GM18520 (cell line): ENCODE data around the gene AFTPH.

Experiments
- ATAC-seq: cut with Tn5 transposase; IDR thresholded peaks from one replicate; pipeline ENCODE4 v1.9.1; 2021; ENCODE audit not compliant: unreplicated experiment

AFTPH gene

DNA sequence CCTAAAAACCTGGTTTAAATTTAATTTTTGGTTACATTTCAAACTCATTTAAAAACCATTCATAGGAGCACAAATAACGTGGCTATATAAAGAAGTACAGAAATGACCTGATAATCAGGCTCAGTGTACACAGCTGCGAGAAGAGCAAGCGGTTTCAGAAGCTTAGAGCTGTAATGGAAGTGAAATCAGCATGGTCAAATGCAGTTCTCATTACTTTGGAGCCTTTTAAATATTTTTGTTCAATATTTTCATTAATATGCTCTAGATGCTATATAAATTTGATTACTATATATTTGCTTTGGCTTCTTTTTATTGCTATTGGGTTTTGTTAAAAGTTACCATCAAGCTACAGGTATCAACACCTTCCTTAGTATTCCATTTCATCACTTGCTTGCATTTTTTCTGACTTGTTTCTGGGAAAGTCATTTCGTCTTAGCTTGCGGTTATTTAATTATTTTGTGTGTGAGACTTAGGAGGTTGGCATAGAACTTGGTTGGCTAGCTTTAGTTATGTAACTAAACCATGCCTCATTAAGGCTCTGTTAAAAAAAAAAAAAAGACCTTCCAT, 58.7 kb downstream of the AFTPH start:
- ATAC-seq = peak; percentile 76

DNA sequence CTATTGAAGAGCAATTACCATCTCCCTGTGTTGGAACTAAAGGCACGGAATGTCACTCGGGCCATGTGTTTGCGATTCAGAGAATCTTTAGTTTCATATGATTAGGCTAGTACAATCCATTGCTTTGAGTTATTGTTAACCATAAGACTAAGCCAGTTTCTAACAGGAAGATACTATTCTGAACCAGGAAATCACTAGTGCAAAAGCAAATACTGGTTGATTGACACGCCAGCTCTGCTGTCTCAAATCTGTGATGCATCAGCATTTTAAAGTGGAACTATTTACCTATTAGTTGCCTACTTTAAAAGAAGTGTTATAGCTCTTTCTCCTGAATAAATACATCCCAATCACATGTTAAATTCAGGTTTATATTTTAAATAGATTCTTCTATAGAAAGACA, 61.9 kb downstream of the AFTPH start:
- ATAC-seq = no peak

DNA sequence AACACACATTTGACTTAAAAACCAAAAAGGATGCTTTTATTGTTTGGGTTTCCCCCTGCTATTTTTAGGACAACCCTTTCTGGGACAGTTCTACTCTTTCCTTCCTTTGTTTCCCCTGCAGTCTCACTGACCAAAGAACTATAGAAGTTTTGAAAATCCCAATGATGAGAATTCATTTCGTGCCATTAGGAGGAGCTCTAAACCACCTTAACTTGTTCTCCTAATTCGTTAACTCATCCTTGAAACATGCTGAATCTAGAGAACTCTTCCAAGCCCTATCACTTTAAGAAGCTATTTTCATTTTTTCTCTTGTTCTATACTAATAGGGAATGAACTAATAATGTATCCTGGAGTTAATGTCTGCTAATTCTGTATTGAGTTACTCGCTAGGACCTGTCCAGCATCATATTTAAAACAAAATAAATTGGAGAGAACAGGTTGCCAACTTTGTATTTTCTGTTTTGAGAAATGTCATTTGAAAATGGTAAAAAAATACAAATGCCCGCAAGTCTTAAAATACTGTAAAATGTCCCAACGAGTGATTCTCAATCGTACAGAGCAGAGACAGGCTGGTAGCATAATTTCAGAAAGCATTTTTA, 62.9 kb downstream of the AFTPH start:
- no peak for ATAC-seq

DNA sequence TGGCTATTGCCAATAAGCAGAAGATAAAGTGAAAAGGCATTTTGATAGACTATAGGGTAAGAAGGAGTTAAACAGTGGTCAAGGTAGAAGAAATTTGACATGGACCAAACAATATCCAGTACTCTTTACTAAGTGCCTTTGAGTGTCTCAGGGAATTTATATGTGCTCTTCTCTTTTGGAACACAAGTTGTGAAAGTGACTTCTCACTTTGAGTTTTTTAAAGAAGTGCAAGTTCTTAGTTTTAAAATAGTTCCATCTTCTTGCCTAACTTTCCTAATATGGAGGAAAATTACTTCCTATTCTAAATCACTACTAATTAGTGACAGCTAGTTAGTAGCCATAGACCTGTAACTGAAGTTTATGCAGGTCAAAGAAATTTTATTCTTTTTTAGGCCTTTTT, 63.4 kb downstream of the AFTPH start:
- no peak for ATAC-seq

DNA sequence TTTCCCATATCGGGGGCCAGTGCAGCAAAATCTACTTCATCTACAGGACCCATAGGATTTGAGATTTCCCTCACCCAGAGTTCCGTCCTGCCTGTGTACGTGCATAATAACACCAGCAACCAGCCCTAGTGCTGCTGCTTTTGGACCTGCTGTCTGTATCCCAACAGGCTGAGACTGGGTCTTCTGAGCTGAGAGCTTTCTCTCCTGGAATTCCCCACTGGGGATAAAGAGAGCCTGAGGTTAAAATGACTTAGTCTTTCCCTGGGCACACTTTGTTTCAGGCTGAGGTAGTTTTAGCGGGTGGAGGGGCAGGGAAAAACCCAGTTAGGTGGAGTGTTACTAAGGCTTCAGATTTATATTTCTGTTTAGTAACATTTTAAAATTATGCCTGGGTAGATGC, 67.1 kb downstream of the AFTPH start:
- ATAC-seq = no peak

DNA sequence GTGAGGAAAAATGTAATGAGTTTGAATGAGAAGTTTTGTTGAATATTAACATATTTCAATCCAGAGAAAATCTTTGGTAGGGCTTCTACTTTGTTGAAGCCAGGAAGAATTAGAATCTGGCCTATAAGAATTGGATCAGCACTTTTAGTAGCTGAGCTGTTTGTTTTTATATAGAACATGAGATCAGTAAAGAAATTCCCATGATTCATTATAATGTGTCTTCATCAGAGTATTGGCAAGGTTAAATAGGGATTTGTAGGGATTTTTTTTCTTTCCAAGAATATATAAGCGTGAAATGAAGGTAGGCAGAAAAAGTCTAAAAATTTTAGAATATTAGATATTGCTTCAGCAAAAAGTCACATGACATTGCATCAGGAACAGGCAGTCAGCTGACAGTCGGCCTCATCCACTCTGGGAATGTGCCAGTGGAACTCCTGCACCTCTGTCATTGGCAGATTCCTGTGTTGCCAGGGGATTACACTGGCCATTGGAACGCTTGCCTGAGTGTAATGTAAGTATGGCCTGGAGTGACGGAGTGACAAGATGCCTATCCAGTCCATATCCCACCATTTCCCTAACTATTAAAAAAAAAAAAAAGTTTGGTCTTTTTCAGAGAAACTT, 69.0 kb downstream of the AFTPH start:
- no peak for ATAC-seq

DNA sequence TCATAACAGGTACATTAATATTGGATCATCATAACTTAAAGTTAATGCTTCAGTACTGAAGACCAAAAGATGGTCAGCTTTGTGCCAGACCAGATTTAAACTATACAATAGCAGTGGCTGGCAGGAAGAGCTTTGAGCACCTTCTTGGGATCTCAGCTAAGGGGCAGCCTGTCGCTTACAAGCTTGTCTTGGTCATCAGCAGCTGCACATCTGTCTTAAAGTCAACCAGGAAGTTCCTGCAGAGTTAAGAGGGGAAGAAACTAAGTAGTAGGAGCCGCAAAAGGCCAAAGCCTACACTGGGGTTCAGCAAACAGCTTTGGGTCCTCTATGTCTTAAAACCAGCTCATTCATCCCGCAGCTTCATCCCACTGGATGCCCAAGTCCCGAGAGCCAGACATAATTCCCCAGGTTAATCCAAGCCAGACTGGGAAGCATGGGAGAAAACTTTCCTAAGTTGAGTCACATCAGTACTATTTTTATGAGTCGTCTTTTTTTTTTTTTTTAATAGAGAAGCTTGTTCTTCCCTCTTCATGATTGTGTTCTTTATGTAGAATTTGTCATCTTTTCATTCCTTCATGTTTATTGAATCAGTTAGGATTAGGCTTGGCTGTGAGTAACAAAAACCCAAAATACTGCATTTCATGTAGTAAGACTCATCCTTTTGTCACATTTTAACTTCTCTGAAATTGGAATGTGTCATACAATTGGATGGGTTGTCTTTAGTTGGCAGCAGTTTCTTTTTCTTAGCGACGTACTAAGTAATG, 70.3 kb downstream of the AFTPH start:
- no peak for ATAC-seq

DNA sequence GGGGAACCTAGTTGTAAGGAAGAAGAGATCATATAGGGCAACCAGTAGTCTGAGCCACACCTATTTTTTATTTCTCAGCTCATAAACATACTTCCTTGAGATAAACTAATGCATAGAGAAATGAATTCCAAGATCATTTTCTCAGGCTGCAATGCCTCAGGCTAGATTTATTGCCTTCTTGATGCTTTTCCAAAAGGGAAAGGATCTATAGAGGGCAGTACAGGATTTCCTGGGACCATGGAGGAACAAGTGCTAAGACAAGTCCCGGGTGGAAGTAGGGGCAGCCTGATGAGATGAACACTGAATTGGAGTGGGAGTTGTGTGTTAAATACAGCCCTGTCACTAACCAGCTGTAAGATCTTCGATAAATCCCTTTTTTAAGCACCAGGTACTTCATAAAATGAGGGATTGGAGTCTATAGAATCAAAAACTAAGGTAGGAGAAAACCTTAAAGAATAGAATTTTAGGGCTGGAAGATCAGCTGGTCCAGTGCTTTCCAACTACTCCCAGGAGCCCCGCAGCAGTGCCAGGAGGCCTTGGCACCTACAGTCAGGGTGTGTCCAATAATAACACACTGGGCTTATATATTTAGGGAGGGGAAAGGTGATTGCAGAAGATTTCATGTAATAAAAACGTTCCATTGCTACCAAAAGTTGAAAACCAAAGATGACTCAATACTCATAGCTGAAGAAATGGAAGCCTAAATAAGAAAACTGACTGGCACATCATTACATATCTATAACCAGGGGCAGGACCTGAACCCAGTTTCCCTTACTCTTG, 71.5 kb downstream of the AFTPH start:
- ATAC-seq = no peak

DNA sequence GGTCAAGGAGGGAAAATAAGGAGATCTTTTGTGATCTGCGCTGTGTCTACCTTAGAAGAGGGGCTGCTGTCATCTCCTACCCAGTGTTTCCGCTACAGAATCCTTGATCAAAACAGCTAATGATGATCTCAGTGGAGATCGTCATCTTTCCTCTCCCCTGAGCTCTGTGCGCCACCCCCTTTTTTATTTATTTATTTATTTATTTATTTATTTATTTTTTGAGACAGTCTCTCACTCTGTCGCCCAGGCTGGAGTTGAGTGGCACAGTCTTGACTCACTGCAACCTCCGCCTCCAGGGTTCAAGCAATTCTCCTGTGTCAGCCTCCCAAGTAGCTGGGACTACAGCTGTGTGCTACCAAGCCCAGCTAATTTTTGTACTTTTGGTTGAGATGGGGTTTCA, 74.1 kb downstream of the AFTPH start:
- no peak for ATAC-seq

DNA sequence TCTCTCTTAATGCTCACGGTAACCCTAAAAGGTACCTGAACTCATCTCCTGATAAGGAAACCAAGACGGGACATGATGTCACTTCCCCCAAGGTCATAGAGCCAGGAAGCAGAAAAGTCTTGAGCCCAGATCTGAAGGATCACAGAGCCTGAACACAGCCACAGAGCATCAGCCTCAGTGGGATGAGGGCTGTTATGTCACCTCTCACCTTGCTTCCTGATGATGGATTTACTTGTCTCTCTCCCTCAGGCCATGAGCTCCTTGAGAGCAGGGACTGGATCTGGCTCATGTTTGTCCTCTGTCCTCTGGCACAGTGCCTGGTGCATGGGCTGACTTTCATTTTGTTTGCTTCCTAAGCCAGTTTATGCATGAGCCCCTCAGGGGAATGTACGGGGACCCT, 75.3 kb downstream of the AFTPH start:
- no peak for ATAC-seq

DNA sequence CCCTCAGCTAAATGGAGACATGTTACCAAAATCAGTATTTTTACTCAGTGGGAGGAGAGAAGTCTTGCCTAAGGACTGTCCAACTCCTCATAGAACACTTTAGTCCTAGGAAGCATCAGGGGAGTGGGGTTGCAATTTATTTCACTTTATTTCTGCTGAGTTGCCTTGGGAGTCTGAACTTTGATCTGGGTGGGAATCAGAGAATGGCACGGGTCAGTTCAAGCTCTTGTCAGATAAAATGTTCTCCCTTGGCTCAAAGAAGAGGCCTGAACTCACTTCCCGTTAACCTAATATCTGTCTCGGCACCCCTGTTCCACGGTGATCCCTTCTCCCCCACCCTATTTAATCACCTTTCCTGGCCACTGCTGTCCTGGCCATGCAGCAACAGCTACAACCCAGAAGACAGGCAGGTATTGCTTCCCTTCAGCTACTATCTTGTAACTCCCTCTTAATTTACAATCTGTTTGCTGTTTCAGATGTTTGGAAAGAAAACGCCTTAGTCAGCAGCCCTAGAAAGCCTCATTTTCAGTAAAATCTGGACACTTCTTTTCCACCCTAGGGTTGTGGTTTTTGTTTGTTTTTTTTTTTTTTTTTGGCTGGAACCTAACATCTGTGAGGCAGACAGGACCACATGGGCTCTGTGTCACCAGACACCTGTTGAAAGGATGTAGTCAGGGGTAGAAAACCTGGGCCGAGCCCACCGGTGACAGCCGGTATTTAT, 77.1 kb downstream of the AFTPH start:
- ATAC-seq = no peak

DNA sequence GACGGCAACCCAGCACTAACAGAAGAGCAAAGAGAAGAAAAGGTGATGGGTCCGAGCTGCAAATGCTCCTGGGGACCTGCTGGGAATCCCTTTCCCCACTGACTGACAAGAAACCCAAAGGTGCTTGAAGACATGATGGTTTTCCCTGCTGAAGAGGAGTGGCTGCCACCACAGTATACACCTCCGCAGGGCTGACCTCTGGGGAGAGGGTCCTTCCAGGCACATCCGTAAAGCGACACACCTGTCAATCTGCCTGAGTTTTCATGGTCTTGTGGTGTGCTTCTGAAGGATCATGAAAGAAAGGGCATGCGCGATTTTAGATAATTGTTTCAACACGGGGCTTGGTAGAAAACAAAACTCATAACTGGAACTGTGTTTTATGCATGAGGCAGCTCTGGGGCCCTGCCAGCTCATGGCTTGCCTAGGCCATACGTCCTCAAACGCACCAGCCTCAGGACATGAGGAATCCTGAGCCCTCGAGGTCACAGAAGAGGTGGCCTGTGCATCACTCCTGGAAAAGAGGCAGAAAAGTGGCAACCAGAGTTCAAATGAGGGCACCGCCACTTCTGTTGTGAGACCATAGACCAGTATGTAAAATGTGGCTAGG, 77.8 kb downstream of the AFTPH start:
- no peak for ATAC-seq

DNA sequence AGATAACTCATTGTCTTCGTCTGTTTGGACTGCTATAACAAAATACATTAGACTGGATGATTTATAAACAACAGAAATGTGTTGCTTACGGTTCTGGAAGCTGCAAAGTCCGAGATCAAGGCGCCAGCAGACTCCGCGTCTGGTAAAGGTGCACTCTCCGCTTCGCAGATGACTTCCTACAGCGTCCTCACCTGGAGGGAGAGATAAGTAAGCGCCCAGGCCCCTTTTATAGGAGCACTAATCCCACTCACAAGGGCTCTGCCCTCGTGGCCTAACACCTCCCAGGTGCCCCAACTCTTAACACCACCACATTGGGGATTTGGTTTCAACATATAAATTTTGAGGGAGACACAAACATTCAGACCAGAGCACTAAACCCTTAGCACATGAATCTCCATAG, 78.3 kb downstream of the AFTPH start:
- ATAC-seq = no peak

DNA sequence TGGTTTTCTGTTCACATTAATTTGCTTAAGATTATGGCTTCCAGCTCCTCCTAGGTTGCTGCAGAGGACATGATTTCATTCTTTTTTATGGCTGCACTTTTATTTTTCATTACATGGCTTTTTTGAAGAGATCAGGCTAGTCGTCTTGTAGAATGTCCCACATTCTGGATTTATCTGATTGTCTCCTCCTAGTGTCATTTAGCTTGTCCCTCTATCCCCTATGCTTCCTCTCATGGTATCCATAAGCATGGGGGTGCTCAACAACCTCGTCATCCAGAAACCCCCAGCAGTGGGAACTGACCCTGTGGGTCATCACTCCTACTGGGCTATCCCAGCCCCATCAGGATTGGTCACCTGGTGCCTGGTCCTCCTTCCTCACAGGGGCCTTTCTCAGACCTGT, 80.0 kb downstream of the AFTPH start:
- ATAC-seq = no peak

DNA sequence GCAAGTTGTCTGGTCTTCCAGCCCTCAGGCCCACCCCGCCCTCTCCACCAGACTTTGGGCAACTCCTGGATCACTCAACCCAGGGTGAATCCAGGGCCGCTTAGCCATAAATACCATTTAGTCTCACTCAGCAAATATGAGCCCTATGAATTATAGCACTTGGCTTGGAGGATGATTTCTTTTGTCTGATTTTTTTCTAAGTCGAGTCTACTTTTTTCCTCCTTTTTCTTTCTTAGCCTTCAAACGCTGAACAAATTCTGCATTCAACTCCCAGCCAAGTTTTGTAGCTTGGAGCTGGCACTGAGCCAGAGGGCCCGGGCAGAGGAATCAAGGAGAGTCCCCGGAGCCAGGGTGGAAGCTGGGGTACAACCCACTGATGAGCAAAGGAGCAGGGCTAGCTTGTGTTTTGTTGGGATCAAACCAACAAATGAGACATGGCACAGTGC, 80.9 kb downstream of the AFTPH start:
- ATAC-seq = no peak

DNA sequence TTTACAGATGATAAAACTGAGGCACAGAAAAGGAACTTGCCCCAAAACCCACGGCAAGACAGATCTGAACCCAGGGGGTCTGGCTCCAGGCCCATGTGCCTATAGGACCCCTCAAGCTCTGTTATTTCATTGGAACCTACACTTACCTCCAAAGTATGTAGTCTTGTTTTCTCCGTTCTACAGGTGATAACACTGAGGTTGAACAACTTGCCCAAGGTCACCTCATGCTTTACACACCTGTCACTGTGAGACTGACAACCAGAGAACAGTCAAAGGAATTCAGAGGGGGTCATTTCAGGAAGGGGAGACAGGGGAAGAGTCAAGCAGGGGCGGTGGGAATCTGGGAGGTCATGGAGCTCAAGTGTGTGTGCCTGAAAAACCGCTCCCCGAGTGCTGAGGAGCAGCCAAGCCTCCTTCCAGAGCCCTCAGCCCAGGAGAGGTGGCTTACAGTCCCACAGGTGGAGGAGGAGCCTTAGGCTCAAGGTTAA, 81.9 kb downstream of the AFTPH start:
- ATAC-seq = no peak

DNA sequence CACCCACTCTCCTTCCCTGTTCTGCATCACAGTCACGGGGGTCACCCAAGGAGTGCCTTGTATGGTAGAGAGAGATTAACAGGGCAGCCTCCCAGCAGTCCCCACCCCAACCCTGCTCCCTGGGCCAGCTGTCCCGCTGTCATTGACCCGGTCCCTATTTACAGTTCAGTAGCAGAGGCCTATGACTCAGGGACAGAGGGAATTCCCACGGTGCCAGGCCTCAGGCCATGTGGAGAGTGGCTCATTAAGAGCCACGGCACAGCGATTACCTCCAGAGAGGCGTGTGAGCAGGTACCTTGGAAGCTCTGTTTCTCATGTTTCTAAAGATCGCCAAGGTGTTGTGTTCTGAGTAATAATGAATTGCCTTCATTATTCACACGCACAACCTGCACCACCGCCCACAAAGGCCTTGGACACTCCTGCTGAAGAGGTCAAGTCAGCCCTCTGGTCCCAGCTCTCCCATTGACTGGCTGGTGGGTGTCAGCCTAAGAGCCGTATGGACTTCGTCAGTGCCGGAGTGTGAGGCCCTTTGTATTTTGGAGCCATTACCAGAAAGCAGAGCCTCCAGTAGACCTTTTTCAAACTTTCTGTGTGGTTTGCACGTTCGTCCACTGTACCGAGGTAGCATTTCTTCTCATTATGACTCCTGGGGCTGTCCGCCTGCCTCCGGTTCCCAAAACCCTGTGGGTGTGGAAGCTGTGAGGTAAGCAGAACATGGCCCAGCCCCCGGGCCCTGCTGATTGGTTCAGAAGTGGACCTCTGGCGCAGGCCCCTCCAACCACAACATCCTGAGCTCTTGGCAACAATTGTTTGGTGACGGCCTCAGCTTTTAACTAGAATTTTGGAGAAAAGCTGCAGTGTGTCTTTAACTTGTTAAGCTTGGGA, 82.6 kb downstream of the AFTPH start:
- ATAC-seq = peak; percentile 76

DNA sequence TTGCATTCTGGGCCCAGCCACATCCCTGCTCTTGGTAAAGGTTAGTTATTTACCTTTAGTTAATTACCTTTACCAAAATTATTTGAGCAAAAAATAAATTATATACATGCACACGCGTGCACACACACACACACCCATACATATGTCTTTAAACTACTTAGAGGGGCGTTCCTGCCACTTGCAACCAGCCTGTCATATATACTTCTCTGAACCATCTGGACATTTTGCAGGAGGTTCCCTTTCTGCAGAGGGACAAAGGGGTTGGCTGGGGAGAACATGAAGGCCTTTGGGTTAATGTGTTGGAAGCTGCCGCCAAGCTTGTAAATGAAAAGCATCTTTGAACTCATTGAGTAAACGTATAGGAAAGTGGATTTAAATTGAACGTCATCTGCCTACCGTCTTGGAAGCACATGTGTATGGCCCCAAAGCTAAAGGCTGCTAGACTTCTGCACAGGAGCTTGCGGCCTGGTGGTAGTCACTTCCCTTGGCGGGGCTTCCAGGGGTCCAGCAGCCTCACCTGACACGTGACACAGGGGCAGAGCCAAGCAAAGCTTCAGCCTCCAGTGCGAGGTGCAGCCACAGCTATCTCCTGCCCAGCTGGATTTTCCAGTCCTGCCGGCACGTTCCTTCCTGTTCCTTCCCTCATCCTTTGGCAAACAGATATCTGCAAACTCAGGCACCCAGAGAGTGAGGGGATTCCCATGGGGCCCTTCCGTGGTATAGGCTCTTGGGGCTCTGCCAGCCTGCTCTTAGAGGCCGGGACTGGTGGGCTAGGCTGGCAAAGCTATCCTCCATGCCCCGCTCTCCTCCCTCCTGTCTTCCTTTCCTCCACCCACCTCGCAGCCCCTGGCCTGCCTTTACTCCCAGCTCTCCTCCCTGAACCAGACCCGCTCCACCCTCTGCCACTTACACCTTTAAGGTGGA, 83.5 kb downstream of the AFTPH start:
- no peak for ATAC-seq
